IMR-90 (cell line): ENCODE results near the gene YAE1. TPM values are rescaled to one million over a fixed set of nuclear protein-coding genes. Genes with fewer than 3 reads are reported as not detected.

Experiments
- ATAC-seq: fragments of 200-7000 bp; cut with Tn5 transposase; 2 replicates; pipeline ENCODE4 v1.9.1; 2020; ENCODE audit warnings: low read depth, mild to moderate bottlenecking, moderate library complexity
- BruUV-seq: library from RNA; stranded (reverse); fragments of 400-500 nt; replicated peaks from 2 replicates; lab custom pipeline; 2021; lab: Mats Ljungman, UMichigan
- CTCF ChIA-PET: fragments of 300-600 bp; formaldehyde crosslinking; extraction: SDS; loops from one replicate; lab custom pipeline; 2021; ENCODE audit warnings: antibody characterized with exemption; lab: Yijun Ruan, JAX
- POLR2A ChIA-PET: fragments of 300-600 bp; sonication (Branson Sonifier 250); formaldehyde crosslinking; loops from one replicate; lab custom pipeline; 2022; ENCODE audit warnings: antibody characterized with exemption; ENCODE audit not compliant: unreplicated experiment; lab: Charles Lee
- DNase-seq: peaks from one replicate; pipeline ENCODE4 v3.0.0; 2013
- H2AFZ ChIP-seq: replicated peaks from 2 replicates; pipeline ENCODE3; 2013; ENCODE audit warnings: low read length, mild to moderate bottlenecking; ENCODE audit not compliant: poor library complexity
- H2AK5ac ChIP-seq: 2 replicates; pipeline ENCODE4 v1.6.1; 2013; ENCODE audit warnings: low read depth, low read length, inconsistent platforms
- H2AK9ac ChIP-seq: replicated peaks from 2 replicates; pipeline ENCODE3; 2013; ENCODE audit warnings: mild to moderate bottlenecking, low read depth, low read length, moderate library complexity; ENCODE audit not compliant: poor library complexity
- H2BK120ac ChIP-seq: 2 replicates; pipeline ENCODE4 v1.6.1; 2013; ENCODE audit warnings: low read depth, low read length, inconsistent platforms
- H2BK15ac ChIP-seq: 3 replicates; pipeline ENCODE4 v1.6.1; 2013; ENCODE audit warnings: low read depth, low read length, inconsistent platforms
- H2BK20ac ChIP-seq: 2 replicates; pipeline ENCODE4 v1.6.1; 2013; ENCODE audit warnings: low read depth, mild to moderate bottlenecking, inconsistent platforms, low read length, moderate library complexity
- H2BK5ac ChIP-seq: 2 replicates; pipeline ENCODE4 v1.6.1; 2013; ENCODE audit warnings: mild to moderate bottlenecking, low read depth, low read length, inconsistent platforms; ENCODE audit not compliant: poor library complexity, severe bottlenecking
- H3K14ac ChIP-seq: replicated peaks from 2 replicates; pipeline ENCODE4 v1.6.1; 2013; ENCODE audit warnings: low read depth, low read length, inconsistent platforms
- H3K18ac ChIP-seq: 2 replicates; pipeline ENCODE4 v1.6.1; 2013; ENCODE audit warnings: low read depth, low read length, control low read depth
- H3K23ac ChIP-seq: 2 replicates; pipeline ENCODE4 v1.6.1; 2013; ENCODE audit warnings: low read depth, low read length, inconsistent platforms
- H3K27ac ChIP-seq: 2 replicates; pipeline ENCODE4 v1.5.1; 2013; ENCODE audit warnings: mild to moderate bottlenecking, control low read depth, low read length; ENCODE audit not compliant: insufficient read depth
- H3K27me3 ChIP-seq: 2 replicates; pipeline ENCODE4 v1.6.1; 2013; ENCODE audit warnings: low read length; ENCODE audit not compliant: control insufficient read depth, insufficient read depth
- H3K36me3 ChIP-seq: 2 replicates; pipeline ENCODE4 v1.6.1; 2013; ENCODE audit warnings: low read length, mixed read lengths; ENCODE audit not compliant: control insufficient read depth, insufficient read depth
- H3K4ac ChIP-seq: 2 replicates; pipeline ENCODE4 v1.6.1; 2013; ENCODE audit warnings: low read depth, low read length, inconsistent platforms
- H3K4me1 ChIP-seq: 2 replicates; pipeline ENCODE4 v1.6.1; 2013; ENCODE audit warnings: low read length, mixed read lengths; ENCODE audit not compliant: control insufficient read depth, insufficient read depth
- H3K4me2 ChIP-seq: 2 replicates; pipeline ENCODE4 v1.6.1; 2013; ENCODE audit warnings: low read depth, mild to moderate bottlenecking, control low read depth, low read length, moderate library complexity
- H3K4me3 ChIP-seq: 2 replicates; pipeline ENCODE4 v1.5.1; 2013; ENCODE audit warnings: low read depth, mild to moderate bottlenecking, control low read depth, low read length, moderate library complexity; ENCODE audit not compliant: insufficient read depth
- H3K56ac ChIP-seq: 2 replicates; pipeline ENCODE4 v1.6.1; 2013; ENCODE audit warnings: low read length, inconsistent platforms; ENCODE audit not compliant: insufficient read depth; ENCODE audit errors: extremely low read depth
- H3K79me1 ChIP-seq, 2 experiments: 2 replicates each; pipeline ENCODE4 v1.6.1; 2013; ENCODE audit warnings: low read length in 2 of 2, inconsistent platforms in 1 of 2, low read depth in 1 of 2
- H3K9ac ChIP-seq: 2 replicates; pipeline ENCODE4 v1.6.1; 2013; ENCODE audit warnings: low read depth, low read length, control low read depth
- H3K9me1 ChIP-seq: 2 replicates; pipeline ENCODE4 v1.6.1; 2013; ENCODE audit warnings: low read length, inconsistent platforms; ENCODE audit not compliant: insufficient read depth
- H3K9me3 ChIP-seq: 2 replicates; pipeline ENCODE4 v1.6.1; 2013; ENCODE audit warnings: low read length; ENCODE audit not compliant: control insufficient read depth, insufficient read depth
- H4K20me1 ChIP-seq: 2 replicates; pipeline ENCODE4 v1.6.1; 2013; ENCODE audit warnings: low read length, inconsistent platforms; ENCODE audit not compliant: insufficient read depth
- H4K5ac ChIP-seq: 2 replicates; pipeline ENCODE4 v1.6.1; 2013; ENCODE audit warnings: mild to moderate bottlenecking, low read depth, low read length, control low read depth
- H4K8ac ChIP-seq, 2 experiments: 2 replicates each; pipeline ENCODE4 v1.6.1; 2013; ENCODE audit warnings: low read depth in 2 of 2, low read length in 2 of 2, control low read depth in 1 of 2, inconsistent platforms in 1 of 2
- H4K91ac ChIP-seq: 2 replicates; pipeline ENCODE4 v1.6.1; 2013; ENCODE audit warnings: low read depth, low read length, inconsistent platforms; ENCODE audit not compliant: insufficient read depth
- BHLHE40 ChIP-seq: fragments of 150-350 bp; IDR thresholded peaks from 2 replicates; pipeline ENCODE4 v1.6.1; 2016; ENCODE audit warnings: mild to moderate bottlenecking, low read depth, low read length
- CEBPB ChIP-seq: IDR thresholded peaks from 2 replicates; pipeline ENCODE4 v1.6.1; 2012; ENCODE audit warnings: low read depth, low read length, improper control_type of control experiment
- FOS ChIP-seq: fragments of 150-350 bp; IDR thresholded peaks from 2 replicates; pipeline ENCODE4 v1.6.1; 2016; ENCODE audit warnings: low read depth, low read length
- MAFK ChIP-seq: IDR thresholded peaks from 2 replicates; pipeline ENCODE4 v1.6.1; 2012; ENCODE audit warnings: low read depth, low read length, improper control_type of control experiment
- MAZ ChIP-seq: IDR thresholded peaks from 2 replicates; pipeline ENCODE4 v1.6.1; 2012; ENCODE audit warnings: low read depth, mild to moderate bottlenecking, low read length, improper control_type of control experiment, moderate library complexity, borderline replicate concordance
- MXI1 ChIP-seq: IDR thresholded peaks from 2 replicates; pipeline ENCODE4 v1.6.1; 2012; ENCODE audit warnings: low read depth, mild to moderate bottlenecking, low read length, moderate library complexity, borderline replicate concordance
- NFE2L2 ChIP-seq: fragments of 150-350 bp; IDR thresholded peaks from 2 replicates; pipeline ENCODE4 v1.6.1; 2016; ENCODE audit warnings: low read depth, mild to moderate bottlenecking, low read length
- POLR2A ChIP-seq: IDR thresholded peaks from 2 replicates; pipeline ENCODE4 v1.6.1; 2012; ENCODE audit warnings: mild to moderate bottlenecking, low read depth, low read length
- RAD21 ChIP-seq: IDR thresholded peaks from 2 replicates; pipeline ENCODE4 v1.6.1; 2012; ENCODE audit warnings: low read length, improper control_type of control experiment
- RCOR1 ChIP-seq: IDR thresholded peaks from 2 replicates; pipeline ENCODE4 v1.6.1; 2012; ENCODE audit warnings: mild to moderate bottlenecking, low read length, improper control_type of control experiment; ENCODE audit not compliant: insufficient replicate concordance
- RFX5 ChIP-seq: IDR thresholded peaks from 2 replicates; pipeline ENCODE4 v1.8.0; 2012; ENCODE audit warnings: low read depth, mild to moderate bottlenecking, low read length, moderate library complexity
- WGBS, 2 experiments: methylation state at CpG; one replicate each; pipeline versions ENCODE4 v1.1.5 to v1.1.7; 2013; ENCODE audit warnings: missing lambda C conversion rate in 2 of 2; ENCODE audit not compliant: insufficient read length in 1 of 2; ENCODE audit errors: extremely low coverage in 2 of 2; 5-methylcytosine and 5-hydroxymethylcytosine counted together
- dilution Hi-C: fragments of 300-500 bp; cut with HindIII; formaldehyde crosslinking; loops from one replicate; pipeline ENCODE4 v1.14.3; 2018; ENCODE audit warnings: low sequenced_read_pairs; ENCODE audit not compliant: unreplicated experiment
- in situ Hi-C: fragments of 300-500 bp; cut with MboI; formaldehyde crosslinking; loops from 3 replicates; pipeline ENCODE4 v1.14.3; 2019; ENCODE audit warnings: low sequenced_read_pairs, inconsistent platforms, mixed read lengths
- intact Hi-C: fragments of 100-400 bp; cut with micrococcal nuclease; formaldehyde crosslinking; loops from 2 replicates; pipeline ENCODE4 v1.10.0; 2022
- polyA plus RNA-seq, 3 experiments: library from polyadenylated mRNA; depleted of rRNA; stranded (reverse); fragments of >200 nt; gene quantifications; 2 replicates each; pipeline ENCODE4 v1.2.3, GENCODE V29; 2012; ENCODE audit warnings: low replicate concordance in 1 of 3
- total RNA-seq: library from RNA; depleted of rRNA; stranded (reverse); fragments of >200 nt; gene quantifications from 2 replicates; pipeline ENCODE4 v1.2.3, GENCODE V29; 2012
- TF ChIP-seq, protein P1 (sequence below): fragments of 150-350 bp; IDR thresholded peaks from 2 replicates; pipeline ENCODE4 v1.6.1; 2016; ENCODE audit warnings: low read depth, mild to moderate bottlenecking, low read length, moderate library complexity, borderline replicate concordance
- TF ChIP-seq, protein P2 (sequence below): conservative IDR thresholded peaks from 2 replicates; pipeline ENCODE4 v1.5.1; 2012; ENCODE audit warnings: mild to moderate bottlenecking, low read depth, low read length, improper control_type of control experiment
- TF ChIP-seq, protein P3 (sequence below): fragments of 150-350 bp; IDR thresholded peaks from 2 replicates; pipeline ENCODE4 v1.6.1; 2017; ENCODE audit warnings: mild to moderate bottlenecking, antibody characterized with exemption, low read length, low read depth

The YAE1 gene
- total and polyA plus RNA-seq, 2 of the 4 experiments (the other 2 are of a cell fraction): 28.6 to 36.7 TPM

- no peak overlapping the region for H4K5ac ChIP-seq
- H3K9ac ChIP-seq: no peak overlapping the region
- H2AK9ac ChIP-seq: no peak overlapping the region
- peak overlapping the region; percentile 48; the same call in 1 of the 2 replicates for H3K14ac ChIP-seq
- DNase-seq (no peak), ATAC-seq (no peak)
- in situ Hi-C loops: no loop called here
- intact Hi-C loops: no loop called here
- H4K91ac ChIP-seq: no peak overlapping the region
- no peak overlapping the region for H3K56ac ChIP-seq
- H3K27ac ChIP-seq: no peak overlapping the region
- H2AK5ac ChIP-seq: 0 out of 2 replicates have a peak overlapping the region, but pooled peaks have one; percentile 49
- no peak overlapping the region for H2BK120ac ChIP-seq
- H2BK5ac ChIP-seq: no peak overlapping the region
- WGBS, 2 experiments: no CpG with 5 or more reads among the region's 1 CpG
- no peak overlapping the region for H3K4me2 ChIP-seq
- dilution Hi-C loops: no loop called here
- TF ChIP-seq NFE2L2 (no peak), FOS (no peak), RAD21 (no peak), MAZ (no peak), MXI1 (no peak), RFX5 (no peak), CEBPB (no peak), POLR2A (no peak), MAFK (no peak), RCOR1 (no peak), BHLHE40 (no peak)
- TF ChIP-seq, protein P1, sequence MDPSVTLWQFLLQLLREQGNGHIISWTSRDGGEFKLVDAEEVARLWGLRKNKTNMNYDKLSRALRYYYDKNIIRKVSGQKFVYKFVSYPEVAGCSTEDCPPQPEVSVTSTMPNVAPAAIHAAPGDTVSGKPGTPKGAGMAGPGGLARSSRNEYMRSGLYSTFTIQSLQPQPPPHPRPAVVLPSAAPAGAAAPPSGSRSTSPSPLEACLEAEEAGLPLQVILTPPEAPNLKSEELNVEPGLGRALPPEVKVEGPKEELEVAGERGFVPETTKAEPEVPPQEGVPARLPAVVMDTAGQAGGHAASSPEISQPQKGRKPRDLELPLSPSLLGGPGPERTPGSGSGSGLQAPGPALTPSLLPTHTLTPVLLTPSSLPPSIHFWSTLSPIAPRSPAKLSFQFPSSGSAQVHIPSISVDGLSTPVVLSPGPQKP: no peak
- TF ChIP-seq, protein P2, sequence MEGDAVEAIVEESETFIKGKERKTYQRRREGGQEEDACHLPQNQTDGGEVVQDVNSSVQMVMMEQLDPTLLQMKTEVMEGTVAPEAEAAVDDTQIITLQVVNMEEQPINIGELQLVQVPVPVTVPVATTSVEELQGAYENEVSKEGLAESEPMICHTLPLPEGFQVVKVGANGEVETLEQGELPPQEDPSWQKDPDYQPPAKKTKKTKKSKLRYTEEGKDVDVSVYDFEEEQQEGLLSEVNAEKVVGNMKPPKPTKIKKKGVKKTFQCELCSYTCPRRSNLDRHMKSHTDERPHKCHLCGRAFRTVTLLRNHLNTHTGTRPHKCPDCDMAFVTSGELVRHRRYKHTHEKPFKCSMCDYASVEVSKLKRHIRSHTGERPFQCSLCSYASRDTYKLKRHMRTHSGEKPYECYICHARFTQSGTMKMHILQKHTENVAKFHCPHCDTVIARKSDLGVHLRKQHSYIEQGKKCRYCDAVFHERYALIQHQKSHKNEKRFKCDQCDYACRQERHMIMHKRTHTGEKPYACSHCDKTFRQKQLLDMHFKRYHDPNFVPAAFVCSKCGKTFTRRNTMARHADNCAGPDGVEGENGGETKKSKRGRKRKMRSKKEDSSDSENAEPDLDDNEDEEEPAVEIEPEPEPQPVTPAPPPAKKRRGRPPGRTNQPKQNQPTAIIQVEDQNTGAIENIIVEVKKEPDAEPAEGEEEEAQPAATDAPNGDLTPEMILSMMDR: no peak
- TF ChIP-seq, protein P3, sequence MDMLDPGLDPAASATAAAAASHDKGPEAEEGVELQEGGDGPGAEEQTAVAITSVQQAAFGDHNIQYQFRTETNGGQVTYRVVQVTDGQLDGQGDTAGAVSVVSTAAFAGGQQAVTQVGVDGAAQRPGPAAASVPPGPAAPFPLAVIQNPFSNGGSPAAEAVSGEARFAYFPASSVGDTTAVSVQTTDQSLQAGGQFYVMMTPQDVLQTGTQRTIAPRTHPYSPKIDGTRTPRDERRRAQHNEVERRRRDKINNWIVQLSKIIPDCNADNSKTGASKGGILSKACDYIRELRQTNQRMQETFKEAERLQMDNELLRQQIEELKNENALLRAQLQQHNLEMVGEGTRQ: no peak
- BruUV-seq: no TSS peak
- no peaks in the 10 kb centered on the region for H3K36me3 ChIP-seq
- peak overlapping the region; percentile 20 for H2BK20ac ChIP-seq
- no peak overlapping the region for H3K4me3 ChIP-seq
- no peak overlapping the region for H4K8ac ChIP-seq
- peaks cover 5% of the 10 kb centered on the region; the same call in 1 of the 2 replicates for H3K4me1 ChIP-seq
- no peaks in the 10 kb centered on the region for H3K9me3 ChIP-seq
- no peak overlapping the region for H3K18ac ChIP-seq
- H2BK15ac ChIP-seq: no peak overlapping the region
- no peaks in the 10 kb centered on the region for H3K27me3 ChIP-seq
- H4K20me1 ChIP-seq: no peaks in the 10 kb centered on the region
- peaks cover 5 to 7% of the 10 kb centered on the region in 2 experiments; a peak in 3 of 4 replicates for H3K79me1 ChIP-seq
- H3K9me1 ChIP-seq: peaks cover 2% of the 10 kb centered on the region; the same call in 1 of the 2 replicates
- CTCF ChIA-PET: interaction anchor here (1.1 kb wide), 1 partner anchor 9 kb away, joined by 3 read pairs; no protein-coding TSS in a partner anchor
- POLR2A ChIA-PET: no interaction called here
- H2AFZ ChIP-seq: no peak overlapping the region
- no peak overlapping the region for H3K4ac ChIP-seq
- no peak overlapping the region for H3K23ac ChIP-seq
These were observed 49.3 kb downstream of the YAE1 start for GRCh38 chr7:39615350-39615975.
